WTC11 (cell line): Measurements from ENCODE around the gene MSH3. TPM values are rescaled to one million over a fixed set of nuclear protein-coding genes. Genes with fewer than 3 reads are reported as not detected.

Experiments
- ATAC-seq: fragments of 200-7000 bp; cut with Tn5 transposase; 2 replicates; pipeline ENCODE4 v1.10.0; 2021; ENCODE audit warnings: mild to moderate bottlenecking, moderate library complexity
- CTCF ChIA-PET: fragments of 300-600 bp; sonication (Branson Sonifier 250); formaldehyde crosslinking; loops from one replicate; lab custom pipeline; 2021; ENCODE audit warnings: antibody characterized with exemption; lab: Charles Lee
- POLR2A ChIA-PET: fragments of 350-600 bp; sonication (Branson Sonifier 250); formaldehyde crosslinking; loops from one replicate; lab custom pipeline; 2021; ENCODE audit warnings: antibody characterized with exemption; lab: Charles Lee
- DNase-seq: peaks from one replicate; pipeline ENCODE4 v3.0.0; 2021; ENCODE audit warnings: low spot score
- H3K27ac Mint-ChIP-seq: 2 replicates; pipeline ENCODE4 v1.8.0; 2021; ENCODE audit warnings: mixed read lengths
- H3K27me3 Mint-ChIP-seq: 2 replicates; pipeline ENCODE4 v1.8.0; 2021; ENCODE audit warnings: low read depth, mild to moderate bottlenecking, moderate library complexity, mixed read lengths
- H3K36me3 Mint-ChIP-seq: 2 replicates; pipeline ENCODE4 v1.8.0; 2021; ENCODE audit warnings: mixed read lengths
- H3K4me1 Mint-ChIP-seq: 2 replicates; pipeline ENCODE4 v1.8.0; 2022; ENCODE audit warnings: mixed read lengths
- H3K4me3 Mint-ChIP-seq: 2 replicates; pipeline ENCODE4 v1.8.0; 2021; ENCODE audit warnings: mild to moderate bottlenecking, moderate library complexity, mixed read lengths
- H3K9me3 Mint-ChIP-seq: 2 replicates; pipeline ENCODE4 v1.8.0; 2021; ENCODE audit warnings: mixed read lengths
- AFF4 ChIP-seq: sonication (generic); formaldehyde crosslinking; IDR thresholded peaks from 2 replicates; pipeline ENCODE4 v1.8.1; 2023; ENCODE audit warnings: mild to moderate bottlenecking, missing genetic modification reagents, borderline replicate concordance
- ATF3 ChIP-seq: sonication (generic); formaldehyde crosslinking; conservative IDR thresholded peaks from 2 replicates; pipeline ENCODE4 v1.8.1; 2022; ENCODE audit warnings: mild to moderate bottlenecking, missing genetic modification reagents
- E2F5 ChIP-seq: sonication (generic); formaldehyde crosslinking; IDR thresholded peaks from 2 replicates; pipeline ENCODE4 v1.8.1; 2022; ENCODE audit warnings: mild to moderate bottlenecking, moderate library complexity, missing genetic modification reagents
- FOXK1 ChIP-seq: sonication (generic); formaldehyde crosslinking; IDR thresholded peaks from 2 replicates; pipeline ENCODE4 v1.8.0; 2022; ENCODE audit warnings: mild to moderate bottlenecking, moderate library complexity, missing genetic modification reagents
- FOXP4 ChIP-seq: sonication (generic); formaldehyde crosslinking; IDR thresholded peaks from 2 replicates; pipeline ENCODE4 v1.8.0; 2022; ENCODE audit warnings: mild to moderate bottlenecking, missing genetic modification reagents
- GABPB1 ChIP-seq: sonication (generic); formaldehyde crosslinking; IDR thresholded peaks from 2 replicates; pipeline ENCODE4 v1.8.1; 2023; ENCODE audit warnings: mild to moderate bottlenecking, missing genetic modification reagents
- JAZF1 ChIP-seq: fragments of 250-450 bp; sonication (Bioruptor Pico); IDR thresholded peaks from 2 replicates; pipeline ENCODE4 v1.9.0; 2021; ENCODE audit warnings: moderate library complexity, mild to moderate bottlenecking, inconsistent platforms
- MYBL2 ChIP-seq: sonication (generic); formaldehyde crosslinking; IDR thresholded peaks from 2 replicates; pipeline ENCODE4 v1.8.1; 2023; ENCODE audit warnings: mild to moderate bottlenecking, moderate library complexity, missing genetic modification reagents
- NR3C1 ChIP-seq: sonication (generic); formaldehyde crosslinking; conservative IDR thresholded peaks from 2 replicates; pipeline ENCODE4 v1.8.1; 2023; ENCODE audit warnings: low read depth, mild to moderate bottlenecking, missing genetic modification reagents
- SOX15 ChIP-seq: fragments of 250-450 bp; sonication (Bioruptor Pico); IDR thresholded peaks from 2 replicates; pipeline ENCODE4 v1.9.0; 2021; ENCODE audit warnings: mild to moderate bottlenecking
- ZNF219 ChIP-seq: sonication (generic); formaldehyde crosslinking; IDR thresholded peaks from 2 replicates; pipeline ENCODE4 v1.8.0; 2023; ENCODE audit warnings: missing genetic modification reagents, mild to moderate bottlenecking, borderline replicate concordance
- ZNF263 ChIP-seq: sonication (generic); formaldehyde crosslinking; IDR thresholded peaks from 2 replicates; pipeline ENCODE4 v1.8.1; 2022; ENCODE audit warnings: low read depth, mild to moderate bottlenecking, moderate library complexity, missing genetic modification reagents
- total RNA-seq: library from RNA; stranded (reverse); gene quantifications from 3 replicates; pipeline ENCODE4 v1.2.3, GENCODE V29; 2021
- TF ChIP-seq, protein P1 (sequence below): sonication (generic); formaldehyde crosslinking; IDR thresholded peaks from 2 replicates; pipeline ENCODE4 v1.8.0; 2022; ENCODE audit warnings: mild to moderate bottlenecking, missing genetic modification reagents
- TF ChIP-seq, protein P2 (sequence below): sonication (generic); formaldehyde crosslinking; IDR thresholded peaks from 2 replicates; pipeline ENCODE4 v1.8.1; 2022; ENCODE audit warnings: mild to moderate bottlenecking, missing genetic modification reagents, moderate library complexity, borderline replicate concordance
- TF ChIP-seq, protein P3 (sequence below): sonication (generic); formaldehyde crosslinking; IDR thresholded peaks from 2 replicates; pipeline ENCODE4 v1.8.1; 2023; ENCODE audit warnings: mild to moderate bottlenecking, missing genetic modification reagents
- TF ChIP-seq, protein P4 (sequence below): sonication (generic); formaldehyde crosslinking; IDR thresholded peaks from 2 replicates; pipeline ENCODE4 v1.8.0; 2023; ENCODE audit warnings: mild to moderate bottlenecking, missing genetic modification reagents

The MSH3 gene
- total RNA-seq, 1 experiment from 2014 or later: 14.6 TPM

DNA sequence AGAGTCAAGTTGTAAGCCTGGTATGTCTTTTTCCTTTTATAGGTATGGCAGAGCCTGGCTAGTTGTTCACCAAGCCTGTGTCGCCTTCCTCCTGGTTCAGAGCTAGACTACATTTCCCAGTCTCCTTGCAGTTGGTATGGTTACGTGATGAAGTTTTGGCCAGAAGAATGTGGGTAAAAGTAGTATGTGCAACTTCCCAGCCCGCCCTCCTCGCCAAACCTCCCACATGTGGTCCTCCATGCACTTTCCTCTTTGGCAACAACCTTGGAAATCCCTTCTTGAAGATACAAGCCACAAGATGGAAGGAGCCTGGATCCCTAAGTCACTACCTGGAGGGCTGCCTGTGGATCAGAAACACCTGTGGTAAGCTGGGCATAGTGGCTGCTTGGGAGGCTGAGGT, 36.0 kb upstream of the MSH3 start (continued):
- no peak for TF ChIP-seq FOXP4 (CRISPR knock-in tag)

DNA sequence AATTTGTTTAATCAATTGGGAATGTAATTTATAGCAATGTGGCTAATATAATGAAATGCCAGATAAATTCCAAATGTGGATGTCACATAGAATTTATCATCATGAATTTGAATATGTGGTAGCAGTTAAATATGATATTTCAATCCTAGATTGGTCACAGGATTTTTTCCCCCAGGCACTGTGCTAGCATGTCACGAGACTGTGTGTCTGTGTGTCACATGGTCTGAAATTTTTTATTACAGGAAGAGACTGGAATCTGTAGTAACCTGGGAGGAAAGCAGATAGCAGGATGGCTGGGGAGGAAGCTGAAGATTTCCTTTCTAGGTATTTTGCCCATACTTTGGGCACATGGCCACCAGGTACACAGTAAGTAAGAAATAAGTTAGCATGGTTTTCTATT, 35.4 kb upstream of the MSH3 start:
- Mint-ChIP-seq H3K27me3 (no peaks in the 10 kb centered on the region), H3K36me3 (no peaks in the 10 kb centered on the region), H3K4me1 (no peaks in the 10 kb centered on the region), H3K9me3 (no peaks in the 10 kb centered on the region), H3K27ac (no peak overlapping the region), H3K4me3 (no peak overlapping the region)
- POLR2A ChIA-PET: no interaction called here
- ATAC-seq (no peak), DNase-seq (no peak)
- CTCF ChIA-PET: no interaction called here
- TF ChIP-seq JAZF1 (CRISPR knock-in tag): no peak
- TF ChIP-seq FOXK1 (CRISPR knock-in tag): no peak
- TF ChIP-seq, protein P1, sequence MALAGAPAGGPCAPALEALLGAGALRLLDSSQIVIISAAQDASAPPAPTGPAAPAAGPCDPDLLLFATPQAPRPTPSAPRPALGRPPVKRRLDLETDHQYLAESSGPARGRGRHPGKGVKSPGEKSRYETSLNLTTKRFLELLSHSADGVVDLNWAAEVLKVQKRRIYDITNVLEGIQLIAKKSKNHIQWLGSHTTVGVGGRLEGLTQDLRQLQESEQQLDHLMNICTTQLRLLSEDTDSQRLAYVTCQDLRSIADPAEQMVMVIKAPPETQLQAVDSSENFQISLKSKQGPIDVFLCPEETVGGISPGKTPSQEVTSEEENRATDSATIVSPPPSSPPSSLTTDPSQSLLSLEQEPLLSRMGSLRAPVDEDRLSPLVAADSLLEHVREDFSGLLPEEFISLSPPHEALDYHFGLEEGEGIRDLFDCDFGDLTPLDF (CRISPR knock-in tag): no peak
- TF ChIP-seq ZNF263 (CRISPR knock-in tag): no peak
- no peak for TF ChIP-seq ATF3 (CRISPR knock-in tag)
- no peak for TF ChIP-seq NR3C1 (CRISPR knock-in tag)
- TF ChIP-seq ZNF219 (CRISPR knock-in tag): no peak
- TF ChIP-seq, protein P2, sequence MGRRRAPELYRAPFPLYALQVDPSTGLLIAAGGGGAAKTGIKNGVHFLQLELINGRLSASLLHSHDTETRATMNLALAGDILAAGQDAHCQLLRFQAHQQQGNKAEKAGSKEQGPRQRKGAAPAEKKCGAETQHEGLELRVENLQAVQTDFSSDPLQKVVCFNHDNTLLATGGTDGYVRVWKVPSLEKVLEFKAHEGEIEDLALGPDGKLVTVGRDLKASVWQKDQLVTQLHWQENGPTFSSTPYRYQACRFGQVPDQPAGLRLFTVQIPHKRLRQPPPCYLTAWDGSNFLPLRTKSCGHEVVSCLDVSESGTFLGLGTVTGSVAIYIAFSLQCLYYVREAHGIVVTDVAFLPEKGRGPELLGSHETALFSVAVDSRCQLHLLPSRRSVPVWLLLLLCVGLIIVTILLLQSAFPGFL (CRISPR knock-in tag): no peak

DNA sequence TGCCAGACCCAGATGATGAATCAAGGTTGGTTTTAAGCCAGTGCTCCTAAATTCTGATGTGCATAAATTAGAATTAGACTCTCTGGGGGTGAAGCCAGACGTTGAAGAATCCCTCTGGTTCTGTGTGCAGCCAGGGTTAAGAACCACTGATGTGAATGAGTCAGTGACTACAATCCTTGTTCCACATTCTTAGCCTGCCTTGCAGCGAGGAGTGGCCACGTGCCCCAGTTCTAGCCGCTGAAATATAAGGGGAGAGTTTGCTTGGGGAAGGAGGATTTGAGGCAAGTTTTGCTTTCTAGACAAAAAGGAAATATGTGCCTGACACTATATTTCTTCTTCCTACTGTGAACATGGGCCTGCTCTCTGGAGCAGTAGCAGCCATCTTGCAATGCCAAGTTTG, 34.2 kb upstream of the MSH3 start:
- POLR2A ChIA-PET: no interaction called here
- TF ChIP-seq E2F5 (no peak), SOX15 (CRISPR knock-in tag) (no peak), GABPB1 (no peak), MYBL2 (no peak), AFF4 (CRISPR knock-in tag) (no peak)
- TF ChIP-seq, protein P3, sequence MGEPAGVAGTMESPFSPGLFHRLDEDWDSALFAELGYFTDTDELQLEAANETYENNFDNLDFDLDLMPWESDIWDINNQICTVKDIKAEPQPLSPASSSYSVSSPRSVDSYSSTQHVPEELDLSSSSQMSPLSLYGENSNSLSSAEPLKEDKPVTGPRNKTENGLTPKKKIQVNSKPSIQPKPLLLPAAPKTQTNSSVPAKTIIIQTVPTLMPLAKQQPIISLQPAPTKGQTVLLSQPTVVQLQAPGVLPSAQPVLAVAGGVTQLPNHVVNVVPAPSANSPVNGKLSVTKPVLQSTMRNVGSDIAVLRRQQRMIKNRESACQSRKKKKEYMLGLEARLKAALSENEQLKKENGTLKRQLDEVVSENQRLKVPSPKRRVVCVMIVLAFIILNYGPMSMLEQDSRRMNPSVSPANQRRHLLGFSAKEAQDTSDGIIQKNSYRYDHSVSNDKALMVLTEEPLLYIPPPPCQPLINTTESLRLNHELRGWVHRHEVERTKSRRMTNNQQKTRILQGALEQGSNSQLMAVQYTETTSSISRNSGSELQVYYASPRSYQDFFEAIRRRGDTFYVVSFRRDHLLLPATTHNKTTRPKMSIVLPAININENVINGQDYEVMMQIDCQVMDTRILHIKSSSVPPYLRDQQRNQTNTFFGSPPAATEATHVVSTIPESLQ: no peak
- TF ChIP-seq, protein P4, sequence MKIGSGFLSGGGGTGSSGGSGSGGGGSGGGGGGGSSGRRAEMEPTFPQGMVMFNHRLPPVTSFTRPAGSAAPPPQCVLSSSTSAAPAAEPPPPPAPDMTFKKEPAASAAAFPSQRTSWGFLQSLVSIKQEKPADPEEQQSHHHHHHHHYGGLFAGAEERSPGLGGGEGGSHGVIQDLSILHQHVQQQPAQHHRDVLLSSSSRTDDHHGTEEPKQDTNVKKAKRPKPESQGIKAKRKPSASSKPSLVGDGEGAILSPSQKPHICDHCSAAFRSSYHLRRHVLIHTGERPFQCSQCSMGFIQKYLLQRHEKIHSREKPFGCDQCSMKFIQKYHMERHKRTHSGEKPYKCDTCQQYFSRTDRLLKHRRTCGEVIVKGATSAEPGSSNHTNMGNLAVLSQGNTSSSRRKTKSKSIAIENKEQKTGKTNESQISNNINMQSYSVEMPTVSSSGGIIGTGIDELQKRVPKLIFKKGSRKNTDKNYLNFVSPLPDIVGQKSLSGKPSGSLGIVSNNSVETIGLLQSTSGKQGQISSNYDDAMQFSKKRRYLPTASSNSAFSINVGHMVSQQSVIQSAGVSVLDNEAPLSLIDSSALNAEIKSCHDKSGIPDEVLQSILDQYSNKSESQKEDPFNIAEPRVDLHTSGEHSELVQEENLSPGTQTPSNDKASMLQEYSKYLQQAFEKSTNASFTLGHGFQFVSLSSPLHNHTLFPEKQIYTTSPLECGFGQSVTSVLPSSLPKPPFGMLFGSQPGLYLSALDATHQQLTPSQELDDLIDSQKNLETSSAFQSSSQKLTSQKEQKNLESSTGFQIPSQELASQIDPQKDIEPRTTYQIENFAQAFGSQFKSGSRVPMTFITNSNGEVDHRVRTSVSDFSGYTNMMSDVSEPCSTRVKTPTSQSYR (CRISPR knock-in tag): no peak

More for the DNA sequence above, 34.2 kb upstream of the MSH3 start:
- H3K4me1 Mint-ChIP-seq: no peaks in the 10 kb centered on the region
- ATAC-seq (no peak), DNase-seq (no peak)
- no peaks in the 10 kb centered on the region for H3K36me3 Mint-ChIP-seq
- CTCF ChIA-PET: no interaction called here
- H3K4me3 Mint-ChIP-seq: no peak overlapping the region
- H3K27ac Mint-ChIP-seq: no peak overlapping the region
- H3K9me3 Mint-ChIP-seq: no peaks in the 10 kb centered on the region
- no peaks in the 10 kb centered on the region for H3K27me3 Mint-ChIP-seq
